Thyroid gland (tissue), 4 donors: ENCODE measurements around the gene RIC8B. TPM values are rescaled to one million over a fixed set of nuclear protein-coding genes. Genes with fewer than 3 reads are reported as not detected.

ENCODE experiments used
- DNase-seq, 2 donors: peaks; one replicate each; pipeline ENCODE4 v3.0.0-alpha.2; 2019
- H3K27ac ChIP-seq, 3 donors: fragments of 200-600 bp; sonication (generic); 1 replicate in 2 of 3; 2 replicates in 1 of 3; pipeline ENCODE4 v1.5.1; 2016 to 2019; ENCODE audit warnings: mild to moderate bottlenecking in 1 of 3, moderate library complexity in 1 of 3
- H3K27me3 ChIP-seq: fragments of 200-600 bp; sonication (generic); one replicate; pipeline ENCODE4 v1.5.1; 2019
- H3K36me3 ChIP-seq, 2 donors: fragments of 200-600 bp; sonication (generic); one replicate each; pipeline ENCODE4 v1.5.1; 2016 to 2019
- H3K4me1 ChIP-seq, 2 donors: fragments of 200-600 bp; sonication (generic); one replicate each; pipeline ENCODE4 v1.5.1; 2017 to 2019
- H3K4me3 ChIP-seq, 3 donors: fragments of 200-600 bp; sonication (generic); replicated peaks in 1 of 3; 1 replicate in 2 of 3; 2 replicates in 1 of 3; pipeline ENCODE4 v1.5.1; 2016; ENCODE audit warnings: mild to moderate bottlenecking in 1 of 3
- H3K9me3 ChIP-seq: fragments of 200-600 bp; sonication (generic); one replicate; pipeline ENCODE4 v1.5.1; 2017
- POLR2A ChIP-seq, 2 donors: fragments of 450-650 bp; IDR thresholded peaks; one replicate each; pipeline ENCODE4 v1.6.1; 2017; ENCODE audit warnings: antibody characterized with exemption in 2 of 2, mild to moderate bottlenecking in 2 of 2, moderate library complexity in 1 of 2
- WGBS, 2 donors: methylation state at CpG; one replicate each; pipeline ENCODE4 v1.1.5; 2017; 5-methylcytosine and 5-hydroxymethylcytosine counted together
- intact Hi-C: fragments of 100-400 bp; cut with DNase I; formaldehyde crosslinking; loops from one replicate; pipeline ENCODE4 v1.15.1; 2023
- total RNA-seq, 4 donors: library from RNA; depleted of rRNA; stranded (reverse); fragments of >200 nt; gene quantifications; one replicate each; pipeline ENCODE4 v1.2.3, GENCODE V29; 2016
- TF ChIP-seq, protein P1 (sequence below), 6 experiments: fragments of 200-600 bp in 3 of 6; fragments of 450-650 bp in 3 of 6; sonication (generic) in 3 of 6; IDR thresholded peaks; one replicate each; pipeline ENCODE4 v1.5.1; 2016 to 2019; ENCODE audit warnings: antibody characterized with exemption in 6 of 6, mild to moderate bottlenecking in 2 of 6, inconsistent platforms in 1 of 6, moderate library complexity in 1 of 6

RIC8B gene
- total RNA-seq, 4 donors from 2014 or later, result 32.5 to 49.8 (median 41.6) TPM

- no peaks in the 10 kb centered on the region for H3K27me3 ChIP-seq
- WGBS, 2 donors, result 93 to 99% methylated on average over 2 of the region's 2 CpGs
These were observed 41.7 kb downstream of the RIC8B start for GRCh38 chr12:106816231-106816630.

DNA sequence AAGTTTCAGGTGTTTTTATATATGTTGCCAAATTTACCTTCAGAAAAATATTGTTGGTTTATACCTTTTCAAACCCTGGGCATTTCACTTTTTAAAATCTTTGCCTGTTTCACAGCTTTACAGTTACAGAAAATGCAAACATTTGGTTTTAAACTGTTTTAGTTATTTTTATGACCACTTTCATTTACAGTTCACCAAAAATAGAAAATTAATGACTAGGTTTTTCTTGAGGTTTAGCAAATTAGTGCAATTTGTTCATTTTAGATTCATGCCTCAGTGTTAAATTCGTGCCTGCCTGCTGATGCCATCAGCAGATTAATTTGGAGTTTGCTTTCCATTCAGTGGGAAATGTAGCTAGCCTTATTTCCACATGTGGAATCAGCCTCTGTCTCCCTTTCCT lies 45.5 kb downstream of the RIC8B start:
- H3K4me1 ChIP-seq, result no peaks in the 10 kb centered on the region
- intact Hi-C loops, result no loop called here
- TF ChIP-seq POLR2A (IDR thresholded peaks at IDR 0.05), result no peak
- TF ChIP-seq, protein P1, sequence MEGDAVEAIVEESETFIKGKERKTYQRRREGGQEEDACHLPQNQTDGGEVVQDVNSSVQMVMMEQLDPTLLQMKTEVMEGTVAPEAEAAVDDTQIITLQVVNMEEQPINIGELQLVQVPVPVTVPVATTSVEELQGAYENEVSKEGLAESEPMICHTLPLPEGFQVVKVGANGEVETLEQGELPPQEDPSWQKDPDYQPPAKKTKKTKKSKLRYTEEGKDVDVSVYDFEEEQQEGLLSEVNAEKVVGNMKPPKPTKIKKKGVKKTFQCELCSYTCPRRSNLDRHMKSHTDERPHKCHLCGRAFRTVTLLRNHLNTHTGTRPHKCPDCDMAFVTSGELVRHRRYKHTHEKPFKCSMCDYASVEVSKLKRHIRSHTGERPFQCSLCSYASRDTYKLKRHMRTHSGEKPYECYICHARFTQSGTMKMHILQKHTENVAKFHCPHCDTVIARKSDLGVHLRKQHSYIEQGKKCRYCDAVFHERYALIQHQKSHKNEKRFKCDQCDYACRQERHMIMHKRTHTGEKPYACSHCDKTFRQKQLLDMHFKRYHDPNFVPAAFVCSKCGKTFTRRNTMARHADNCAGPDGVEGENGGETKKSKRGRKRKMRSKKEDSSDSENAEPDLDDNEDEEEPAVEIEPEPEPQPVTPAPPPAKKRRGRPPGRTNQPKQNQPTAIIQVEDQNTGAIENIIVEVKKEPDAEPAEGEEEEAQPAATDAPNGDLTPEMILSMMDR (IDR thresholded peaks at IDR 0.05), result no peak
- no peaks in the 10 kb centered on the region for H3K9me3 ChIP-seq
- H3K27ac ChIP-seq, result no peak overlapping the region
- H3K27me3 ChIP-seq, result no peaks in the 10 kb centered on the region
- DNase-seq, result no peak
- no peak overlapping the region for H3K4me3 ChIP-seq
- H3K36me3 ChIP-seq, result no peaks in the 10 kb centered on the region
- WGBS, 2 donors, result 86 to 87% methylated on average over 1 of the region's 1 CpG

More at GRCh38 chr12:106816231-106816630, 41.7 kb downstream of the RIC8B start:
- intact Hi-C loops, result no loop called here
- DNase-seq, result no peak
- H3K4me1 ChIP-seq, result no peaks in the 10 kb centered on the region
- H3K27ac ChIP-seq, result no peak overlapping the region
- no peaks in the 10 kb centered on the region for H3K36me3 ChIP-seq
- H3K9me3 ChIP-seq, result no peaks in the 10 kb centered on the region
- H3K4me3 ChIP-seq, result no peak overlapping the region
- TF ChIP-seq, protein P1 (IDR thresholded peaks at IDR 0.05), result no peak
- no peak for TF ChIP-seq POLR2A (IDR thresholded peaks at IDR 0.05)

GRCh38 chr12:106831699-106832098 lies 57.2 kb downstream of the RIC8B start:
- 95 to 98% methylated on average over 4 of the region's 4 CpGs for WGBS, 2 donors
- no peaks in the 10 kb centered on the region for H3K9me3 ChIP-seq
- TF ChIP-seq POLR2A (IDR thresholded peaks at IDR 0.05), result no peak
- TF ChIP-seq, protein P1 (IDR thresholded peaks at IDR 0.05), result no peak
- H3K36me3 ChIP-seq, result no peaks in the 10 kb centered on the region
- intact Hi-C loops, result no loop called here
- no peak overlapping the region for H3K4me3 ChIP-seq
- H3K4me1 ChIP-seq, result peaks cover 0 to 14% of the 10 kb centered on the region in 2 donors
- no peak for DNase-seq
- H3K27me3 ChIP-seq, result no peaks in the 10 kb centered on the region
- no peak overlapping the region for H3K27ac ChIP-seq

DNA sequence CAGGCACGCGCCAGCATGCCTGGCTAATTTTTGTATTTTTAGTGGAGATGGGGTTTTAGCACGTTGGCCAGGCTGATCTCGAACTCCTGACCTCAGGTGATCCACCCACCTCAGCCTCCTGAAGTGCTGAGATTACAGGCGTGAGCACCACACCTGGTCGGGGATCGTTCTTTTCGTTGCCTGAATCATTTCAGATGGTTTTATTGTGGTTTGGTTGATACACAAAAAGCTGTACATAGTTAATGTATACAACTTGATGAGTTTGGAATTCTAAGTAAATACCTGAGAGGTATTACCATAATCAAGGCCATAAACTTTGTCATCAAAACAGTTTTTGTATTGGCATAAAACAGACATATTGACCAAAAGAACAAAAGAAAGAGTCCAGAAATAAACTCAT lies 63.3 kb downstream of the RIC8B start:
- TF ChIP-seq, protein P1 (IDR thresholded peaks at IDR 0.05), result no peak
- TF ChIP-seq POLR2A (IDR thresholded peaks at IDR 0.05), result no peak
- Histone ChIP-seq H3K9me3 (no peaks in the 10 kb centered on the region), H3K4me1 (peaks cover 37 to 45% of the 10 kb centered on the region in 2 donors), H3K27ac (no peak overlapping the region), H3K27me3 (no peaks in the 10 kb centered on the region), H3K36me3 (no peaks in the 10 kb centered on the region), H3K4me3 (no peak overlapping the region)
- 93 to 94% methylated on average over 8 of the region's 8 CpGs for WGBS, 2 donors
- intact Hi-C loops, result no loop called here
- no peak for DNase-seq

- H3K27ac ChIP-seq, result peak overlapping the region; percentile 42 to 84 (median 69)
- no peaks in the 10 kb centered on the region for H3K9me3 ChIP-seq
- no peaks in the 10 kb centered on the region for H3K36me3 ChIP-seq
- H3K4me3 ChIP-seq, result no peak overlapping the region
- WGBS, 2 donors, result 67 to 71% methylated on average over 1 of the region's 1 CpG
- TF ChIP-seq, protein P1 (IDR thresholded peaks at IDR 0.05), result no peak
- TF ChIP-seq POLR2A (IDR thresholded peaks at IDR 0.05), result no peak
- H3K4me1 ChIP-seq, result peaks cover 37 to 45% of the 10 kb centered on the region in 2 donors
- H3K27me3 ChIP-seq, result no peaks in the 10 kb centered on the region
- intact Hi-C loops, result no loop called here
- DNase-seq, result no peak
These were observed 64.9 kb downstream of the RIC8B start for GRCh38 chr12:106839333-106839732.
